Head of caudate nucleus (tissue), 42 donors: ENCODE data around the gene DSPP.
A peak's percentile ranks its signal among the peaks of the same experiment; 100 is the strongest.

Experiments used
- DNase-seq, 42 donors: peaks; one replicate each; pipeline versions ENCODE4 v3.0.0 to v3.0.0-alpha.2; 2020 to 2021; ENCODE audit warnings: mixed read lengths in 7 of 42
- intact Hi-C: fragments of 100-400 bp; cut with DNase I; formaldehyde crosslinking; loops from one replicate; pipeline ENCODE4 v1.15.0; 2022

DSPP gene

GRCh38 chr4:87620491-87620890, 12.2 kb downstream of the DSPP start:
- intact Hi-C loops: no loop called here
- DNase-seq: no peak

DNA sequence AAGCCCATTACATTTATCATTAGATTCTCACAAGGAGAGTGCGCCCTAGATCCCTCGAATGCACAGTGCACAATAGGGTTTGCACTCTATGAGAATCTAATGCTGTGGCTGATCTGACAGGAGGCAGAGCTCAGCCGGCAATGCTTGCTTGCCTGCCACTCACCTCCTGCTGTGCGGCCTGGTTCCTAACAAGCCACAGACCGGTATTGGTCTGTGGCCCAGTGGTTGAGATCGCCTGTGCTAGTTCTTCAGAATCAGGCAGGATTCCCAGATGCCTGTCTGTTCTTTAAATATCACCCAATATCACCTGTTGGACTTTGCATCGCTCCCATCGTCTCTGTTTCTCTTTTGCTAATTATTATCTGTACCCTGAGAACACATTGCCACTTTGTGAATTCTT, 14.0 kb downstream of the DSPP start:
- peak in 8 of 42 donors; percentile 3 to 42 (median 8) for DNase-seq
- intact Hi-C loops: no loop called here

GRCh38 chr4:87624698-87625097, 16.4 kb downstream of the DSPP start:
- no peak for DNase-seq
- intact Hi-C loops: no loop called here

- intact Hi-C loops: no loop called here
Measured at GRCh38 chr4:87631668-87632067, 23.3 kb downstream of the DSPP start.

DNA sequence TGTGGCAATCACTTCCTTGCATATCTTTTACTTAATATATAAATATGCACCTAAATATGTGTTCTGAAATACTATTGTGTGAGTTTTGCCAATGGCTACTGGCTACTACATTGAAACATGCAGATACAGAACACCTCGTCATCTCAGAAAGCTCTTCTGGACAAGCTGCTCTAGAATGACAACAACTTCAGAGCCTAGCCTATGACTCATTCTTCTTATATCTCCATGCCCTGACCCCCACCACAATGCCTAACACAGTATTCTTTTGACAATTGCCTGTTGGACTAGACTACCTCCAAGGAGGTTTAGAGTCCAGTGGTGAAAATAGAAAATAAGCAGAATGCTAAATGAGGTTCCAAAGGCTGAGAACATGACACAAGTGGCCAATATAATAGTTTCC, 24.1 kb downstream of the DSPP start:
- no peak for DNase-seq
- intact Hi-C loops: no loop called here

More at GRCh38 chr4:87631668-87632067, 23.3 kb downstream of the DSPP start:
- no peak for DNase-seq

- no peak for DNase-seq
- intact Hi-C loops: no loop called here
Measured at GRCh38 chr4:87633243-87633642, 24.9 kb downstream of the DSPP start.

- intact Hi-C loops: no loop called here
- no peak for DNase-seq
Measured at GRCh38 chr4:87644286-87644685, 36.0 kb downstream of the DSPP start.

- no peak for DNase-seq
- intact Hi-C loops: no loop called here
Measured at GRCh38 chr4:87649980-87650379, 41.7 kb downstream of the DSPP start, which contains the start of gene DMP1. TSS of gene DMP1 (plus strand) at chr4:87650280. CDS start at chr4:87656493, 6,213 bp downstream.

DNA sequence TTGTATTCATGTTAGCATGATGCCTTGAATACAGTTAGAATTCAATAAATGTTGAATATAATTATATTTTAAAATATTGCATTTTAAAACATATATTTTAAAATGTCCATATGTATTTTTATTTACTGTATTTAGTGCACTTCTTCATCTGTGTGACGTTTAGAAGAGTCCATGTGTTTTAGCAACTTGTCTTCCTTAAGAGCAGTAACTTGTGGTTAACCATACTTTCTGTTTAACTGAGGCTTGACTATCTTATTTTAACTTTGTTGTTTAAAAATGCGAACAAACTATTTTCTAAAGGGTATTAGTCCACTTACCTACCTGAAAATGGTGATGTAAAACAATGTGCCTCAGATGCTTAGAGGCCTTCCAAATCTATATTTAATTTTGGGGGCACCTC, 42.6 kb downstream of the DSPP start:
- intact Hi-C loops: no loop called here
- DNase-seq: no peak

- intact Hi-C loops: no loop called here
Measured at GRCh38 chr4:87651941-87652340, 43.6 kb downstream of the DSPP start.

DNA sequence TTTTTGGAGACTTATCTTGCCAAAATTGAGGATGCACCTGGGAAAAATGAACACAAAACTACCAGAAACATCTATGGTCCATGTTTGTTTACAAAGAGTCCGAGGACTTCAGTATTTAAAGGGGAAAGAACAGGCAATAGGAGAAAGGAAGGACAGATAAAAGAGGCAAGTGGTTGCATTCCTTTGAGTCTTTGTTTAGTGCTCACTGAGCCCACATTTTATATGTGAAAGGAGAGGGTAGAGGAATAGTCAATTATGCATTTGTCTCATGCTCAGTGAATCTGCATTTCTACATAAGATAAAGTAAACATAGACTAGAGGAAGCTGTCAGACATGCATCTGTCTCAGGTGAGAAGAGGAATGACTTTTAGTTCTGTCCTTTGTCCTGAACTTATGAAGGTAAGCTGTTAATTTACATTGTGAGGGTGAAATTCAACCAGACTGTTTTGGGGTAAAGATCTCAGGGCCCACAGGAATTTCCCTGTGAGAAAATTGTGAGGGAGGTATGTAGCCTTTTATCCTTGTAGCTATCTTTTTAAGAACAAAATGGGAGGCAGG, 46.2 kb downstream of the DSPP start:
- no peak for DNase-seq
- intact Hi-C loops: no loop called here

More at GRCh38 chr4:87651941-87652340, 43.6 kb downstream of the DSPP start:
- no peak for DNase-seq

DNA sequence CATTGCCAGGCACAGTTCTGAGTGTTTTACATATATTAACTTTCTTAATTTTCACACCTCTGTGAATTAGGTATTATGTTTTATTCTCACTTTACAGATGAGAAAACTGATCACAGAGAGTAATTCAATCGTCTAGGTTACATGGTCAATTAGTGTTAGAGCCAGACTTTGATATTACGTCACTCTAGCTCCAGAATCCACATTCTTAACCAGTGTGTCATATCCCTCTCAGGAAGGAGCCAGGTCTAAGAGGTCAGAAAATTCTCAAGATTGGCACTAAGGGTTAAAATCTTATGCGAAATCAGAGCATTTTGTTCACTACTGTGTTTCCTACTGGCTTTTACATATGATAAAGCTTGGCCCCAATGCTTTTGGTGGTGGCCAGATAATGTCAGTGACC, 49.2 kb downstream of the DSPP start:
- DNase-seq: no peak
- intact Hi-C loops: no loop called here

GRCh38 chr4:87659247-87659931, 51.1 kb downstream of the DSPP start:
- DNase-seq: no peak
- intact Hi-C loops: no loop called here

GRCh38 chr4:87662871-87663270, 54.5 kb downstream of the DSPP start:
- intact Hi-C loops: no loop called here

More at GRCh38 chr4:87662871-87663270, 54.5 kb downstream of the DSPP start:
- no peak for DNase-seq
